Calu3 (cell line): Measurements from ENCODE around the gene KCNIP2. TPM values are rescaled to one million over a fixed set of nuclear protein-coding genes. Genes with fewer than 3 reads are reported as not detected.

ENCODE experiments used
- BruUV-seq: library from RNA; stranded (reverse); fragments of 400-500 nt; replicated peaks from 2 replicates; lab custom pipeline; 2021; lab: Mats Ljungman, UMichigan
- CTCF ChIA-PET: fragments of 300-600 bp; sonication (Branson Sonifier 250); formaldehyde crosslinking; loops from one replicate; lab custom pipeline; 2022; ENCODE audit warnings: antibody characterized with exemption; lab: Charles Lee
- DNase-seq: peaks from one replicate; pipeline ENCODE4 v3.0.0; 2022
- H3K27ac Mint-ChIP-seq: one replicate; pipeline ENCODE4 v1.8.0; 2022; ENCODE audit warnings: mixed read lengths; ENCODE audit not compliant: unreplicated experiment
- H3K27me3 Mint-ChIP-seq: one replicate; pipeline ENCODE4 v1.8.0; 2022; ENCODE audit warnings: mixed read lengths; ENCODE audit not compliant: unreplicated experiment
- H3K36me3 Mint-ChIP-seq: one replicate; pipeline ENCODE4 v1.8.0; 2022; ENCODE audit warnings: mild to moderate bottlenecking, moderate library complexity, mixed read lengths; ENCODE audit not compliant: insufficient read depth, unreplicated experiment
- H3K4me1 Mint-ChIP-seq: one replicate; pipeline ENCODE4 v1.8.0; 2022; ENCODE audit warnings: mild to moderate bottlenecking, low read depth, mixed read lengths; ENCODE audit not compliant: unreplicated experiment
- H3K4me3 Mint-ChIP-seq: one replicate; pipeline ENCODE4 v1.8.0; 2022; ENCODE audit warnings: mild to moderate bottlenecking, low read depth, moderate library complexity, mixed read lengths; ENCODE audit not compliant: unreplicated experiment
- H3K9me3 Mint-ChIP-seq: one replicate; pipeline ENCODE4 v1.8.0; 2022; ENCODE audit warnings: low read depth, mixed read lengths; ENCODE audit not compliant: unreplicated experiment
- intact Hi-C: fragments of 100-400 bp; cut with micrococcal nuclease; formaldehyde crosslinking; loops from one replicate; pipeline ENCODE4 v1.10.0; 2022; ENCODE audit not compliant: unreplicated experiment
- total RNA-seq: library from RNA; stranded (reverse); gene quantifications from 2 replicates; pipeline ENCODE4 v1.2.3, GENCODE V29; 2022
- TF ChIP-seq, protein P1 (sequence below): fragments of 200-600 bp; IDR thresholded peaks from one replicate; pipeline ENCODE4 v1.8.0; 2022; ENCODE audit warnings: antibody characterized with exemption; ENCODE audit not compliant: unreplicated experiment

Gene KCNIP2
- total RNA-seq, 1 experiment from 2014 or later: 4.8 TPM

DNA sequence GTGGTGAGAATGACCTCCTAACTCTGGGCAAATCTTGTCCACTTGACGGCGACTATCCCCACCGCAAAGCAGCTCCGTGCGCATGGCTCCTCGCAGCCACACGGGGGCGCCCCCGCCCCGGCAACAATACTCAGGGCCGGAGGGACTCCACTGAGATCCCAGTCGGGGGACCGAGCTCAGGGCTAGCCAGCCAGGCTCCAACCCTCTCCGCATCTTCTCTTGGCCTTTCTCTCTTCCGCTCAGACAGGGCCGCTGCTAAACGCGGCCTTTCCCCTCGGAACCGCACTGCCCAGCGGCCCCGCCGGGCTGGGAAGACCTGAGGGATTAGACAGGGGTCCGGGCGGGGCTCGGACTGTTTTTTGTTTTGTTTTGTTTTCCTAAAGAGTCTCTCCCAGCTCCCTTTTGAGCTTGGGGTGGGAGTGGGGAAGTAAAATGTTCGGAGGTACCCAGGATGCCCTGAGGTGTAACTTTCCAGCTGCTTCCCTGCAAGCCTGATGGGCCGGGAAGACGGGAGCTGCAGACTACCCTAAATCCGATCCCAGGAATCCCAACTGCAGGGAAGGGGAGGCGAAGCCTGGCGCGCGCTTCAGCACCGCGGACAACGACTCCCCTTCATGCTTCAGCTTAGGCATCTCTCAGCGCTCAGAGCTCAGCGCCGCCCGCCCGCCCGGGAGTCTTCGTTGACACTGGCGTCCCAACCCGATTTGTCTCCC lies 2.7 kb downstream of the KCNIP2 start:
- Mint-ChIP-seq H3K9me3 (no peaks in the 10 kb centered on the region), H3K36me3 (peaks cover 22% of the 10 kb centered on the region), H3K4me3 (peak overlapping the region; percentile 66), H3K27ac (peak overlapping the region; percentile 59), H3K4me1 (peaks cover 8% of the 10 kb centered on the region), H3K27me3 (no peaks in the 10 kb centered on the region)
- intact Hi-C loops: loop anchor here (1.0 to 2.0 kb wide), 2 partner anchors 169 to 232 kb away; no protein-coding TSS in a partner anchor
- DNase-seq: peak; percentile 81
- CTCF ChIA-PET: interaction anchor here (0.6 to 3.2 kb wide), 9 partner anchors 23 to 233 kb away, joined by 3 to 47 read pairs (median 4); partner anchors contain the start of gene OGA
- TF ChIP-seq, protein P1, sequence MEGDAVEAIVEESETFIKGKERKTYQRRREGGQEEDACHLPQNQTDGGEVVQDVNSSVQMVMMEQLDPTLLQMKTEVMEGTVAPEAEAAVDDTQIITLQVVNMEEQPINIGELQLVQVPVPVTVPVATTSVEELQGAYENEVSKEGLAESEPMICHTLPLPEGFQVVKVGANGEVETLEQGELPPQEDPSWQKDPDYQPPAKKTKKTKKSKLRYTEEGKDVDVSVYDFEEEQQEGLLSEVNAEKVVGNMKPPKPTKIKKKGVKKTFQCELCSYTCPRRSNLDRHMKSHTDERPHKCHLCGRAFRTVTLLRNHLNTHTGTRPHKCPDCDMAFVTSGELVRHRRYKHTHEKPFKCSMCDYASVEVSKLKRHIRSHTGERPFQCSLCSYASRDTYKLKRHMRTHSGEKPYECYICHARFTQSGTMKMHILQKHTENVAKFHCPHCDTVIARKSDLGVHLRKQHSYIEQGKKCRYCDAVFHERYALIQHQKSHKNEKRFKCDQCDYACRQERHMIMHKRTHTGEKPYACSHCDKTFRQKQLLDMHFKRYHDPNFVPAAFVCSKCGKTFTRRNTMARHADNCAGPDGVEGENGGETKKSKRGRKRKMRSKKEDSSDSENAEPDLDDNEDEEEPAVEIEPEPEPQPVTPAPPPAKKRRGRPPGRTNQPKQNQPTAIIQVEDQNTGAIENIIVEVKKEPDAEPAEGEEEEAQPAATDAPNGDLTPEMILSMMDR: peak; percentile 71
- BruUV-seq: no TSS peak

GRCh38 chr10:101840102-101840684 lies 3.4 kb downstream of the KCNIP2 start:
- TF ChIP-seq, protein P1: no peak
- peak overlapping the region; percentile 59 for H3K27ac Mint-ChIP-seq
- peaks cover 9% of the 10 kb centered on the region for H3K4me1 Mint-ChIP-seq
- H3K27me3 Mint-ChIP-seq: no peaks in the 10 kb centered on the region
- intact Hi-C loops: loop anchor here (1.0 to 2.0 kb wide), 2 partner anchors 170 to 233 kb away; no protein-coding TSS in a partner anchor
- no TSS peak for BruUV-seq
- H3K36me3 Mint-ChIP-seq: peaks cover 22% of the 10 kb centered on the region
- peak overlapping the region; percentile 66 for H3K4me3 Mint-ChIP-seq
- CTCF ChIA-PET: interaction anchor here (0.5 to 3.2 kb wide), 15 partner anchors 18 to 825 kb away, joined by 3 to 47 read pairs (median 4); partner anchors contain the start of genes ARMH3 and OGA
- H3K9me3 Mint-ChIP-seq: no peaks in the 10 kb centered on the region
- DNase-seq: peak; percentile 48

- H3K27ac Mint-ChIP-seq: no peak overlapping the region
- BruUV-seq: no TSS peak
- peak; percentile 68 for DNase-seq
- intact Hi-C loops: loop anchor here (1.0 to 2.0 kb wide), 2 partner anchors 171 to 233 kb away; no protein-coding TSS in a partner anchor
- H3K4me3 Mint-ChIP-seq: peak overlapping the region; percentile 66
- H3K27me3 Mint-ChIP-seq: no peaks in the 10 kb centered on the region
- H3K9me3 Mint-ChIP-seq: no peaks in the 10 kb centered on the region
- H3K36me3 Mint-ChIP-seq: peaks cover 22% of the 10 kb centered on the region
- TF ChIP-seq, protein P1: no peak
- CTCF ChIA-PET: interaction anchor here (0.5 to 3.2 kb wide), 10 partner anchors 19 to 825 kb away, joined by 3 to 47 read pairs (median 4); partner anchors contain the start of genes ARMH3 and OGA
- H3K4me1 Mint-ChIP-seq: peaks cover 16% of the 10 kb centered on the region
These were observed 4.1 kb downstream of the KCNIP2 start for GRCh38 chr10:101839416-101840063.

- TF ChIP-seq, protein P1: no peak
- Mint-ChIP-seq H3K4me1 (peaks cover 17% of the 10 kb centered on the region), H3K4me3 (peak overlapping the region; percentile 66), H3K9me3 (no peaks in the 10 kb centered on the region), H3K27ac (no peak overlapping the region), H3K36me3 (peaks cover 17% of the 10 kb centered on the region), H3K27me3 (no peaks in the 10 kb centered on the region)
- intact Hi-C loops: no loop called here
- no peak for DNase-seq
- BruUV-seq: no TSS peak
- CTCF ChIA-PET: interaction anchor here (0.6 to 3.2 kb wide), 4 partner anchors 26 to 208 kb away, joined by 3 to 47 read pairs (median 4); no protein-coding TSS in a partner anchor
These were observed 4.6 kb downstream of the KCNIP2 start for GRCh38 chr10:101839002-101839401.
